Fibroblast of the aortic adventitia (primary cell): ENCODE results near the gene TMEM94. TPM values are rescaled to one million over a fixed set of nuclear protein-coding genes. Genes with fewer than 3 reads are reported as not detected.
"Not testable (repeated sequence)": the region's sequence is repeated elsewhere in the genome, so short reads cannot be mapped to it uniquely, and the experiment has no call there.

Source experiments
- DNase-seq: peaks from one replicate; pipeline ENCODE4 v3.0.0-alpha.2; 2010; ENCODE audit warnings: low read depth
- H3K4me3 ChIP-seq: 2 replicates; pipeline ENCODE4 v1.5.1; 2011; ENCODE audit warnings: low read depth, mild to moderate bottlenecking, control low read depth, low read length, moderate library complexity
- total RNA-seq: library from RNA; depleted of rRNA; stranded (reverse); fragments of >200 nt; gene quantifications from 2 replicates; pipeline ENCODE4 v1.2.3, GENCODE V29; 2012; ENCODE audit warnings: low replicate concordance
- TF ChIP-seq, protein P1 (sequence below): IDR thresholded peaks from 2 replicates; pipeline ENCODE4 v1.5.1; 2011; ENCODE audit warnings: mild to moderate bottlenecking, low read length, control low read depth, inconsistent platforms; ENCODE audit not compliant: insufficient read depth

TMEM94 gene
- total RNA-seq, 1 donor: 29.7 TPM

DNA sequence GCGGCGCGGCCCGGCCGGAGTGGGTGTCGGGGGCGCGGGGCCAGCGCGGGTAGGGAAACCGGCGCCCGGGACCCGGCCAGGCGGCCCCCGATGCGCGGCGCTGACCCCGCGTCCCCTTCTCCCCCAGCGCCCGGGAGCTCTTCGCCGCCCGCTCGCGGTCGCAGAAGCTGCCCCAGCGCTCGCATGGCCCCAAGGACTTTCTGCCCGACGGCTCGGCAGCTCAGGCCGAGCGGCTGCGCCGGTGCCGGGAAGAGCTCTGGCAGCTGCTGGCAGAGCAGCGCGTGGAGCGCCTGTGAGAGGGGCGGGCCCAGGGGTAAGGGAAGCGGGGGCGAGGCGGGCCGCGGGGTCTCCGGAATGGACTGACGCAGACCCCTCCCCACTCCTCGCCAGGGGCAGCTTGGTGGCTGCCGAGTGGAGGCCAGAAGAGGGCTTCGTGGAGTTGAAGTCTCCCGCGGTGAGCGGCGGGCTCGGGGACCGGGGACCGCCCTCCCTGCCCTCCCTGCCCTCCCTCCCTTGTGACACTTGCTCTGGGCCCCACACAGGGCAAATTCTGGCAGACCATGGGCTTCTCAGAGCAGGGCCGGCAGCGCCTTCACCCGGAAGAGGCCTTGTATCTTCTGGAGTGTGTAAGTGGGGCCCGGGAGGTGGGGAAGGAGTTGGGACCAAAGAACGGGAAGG, 60.3 kb downstream of the TMEM94 start:
- TF ChIP-seq, protein P1, sequence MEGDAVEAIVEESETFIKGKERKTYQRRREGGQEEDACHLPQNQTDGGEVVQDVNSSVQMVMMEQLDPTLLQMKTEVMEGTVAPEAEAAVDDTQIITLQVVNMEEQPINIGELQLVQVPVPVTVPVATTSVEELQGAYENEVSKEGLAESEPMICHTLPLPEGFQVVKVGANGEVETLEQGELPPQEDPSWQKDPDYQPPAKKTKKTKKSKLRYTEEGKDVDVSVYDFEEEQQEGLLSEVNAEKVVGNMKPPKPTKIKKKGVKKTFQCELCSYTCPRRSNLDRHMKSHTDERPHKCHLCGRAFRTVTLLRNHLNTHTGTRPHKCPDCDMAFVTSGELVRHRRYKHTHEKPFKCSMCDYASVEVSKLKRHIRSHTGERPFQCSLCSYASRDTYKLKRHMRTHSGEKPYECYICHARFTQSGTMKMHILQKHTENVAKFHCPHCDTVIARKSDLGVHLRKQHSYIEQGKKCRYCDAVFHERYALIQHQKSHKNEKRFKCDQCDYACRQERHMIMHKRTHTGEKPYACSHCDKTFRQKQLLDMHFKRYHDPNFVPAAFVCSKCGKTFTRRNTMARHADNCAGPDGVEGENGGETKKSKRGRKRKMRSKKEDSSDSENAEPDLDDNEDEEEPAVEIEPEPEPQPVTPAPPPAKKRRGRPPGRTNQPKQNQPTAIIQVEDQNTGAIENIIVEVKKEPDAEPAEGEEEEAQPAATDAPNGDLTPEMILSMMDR: no peak
- DNase-seq: peak; percentile 25
- peak overlapping the region; percentile 78 for H3K4me3 ChIP-seq

DNA sequence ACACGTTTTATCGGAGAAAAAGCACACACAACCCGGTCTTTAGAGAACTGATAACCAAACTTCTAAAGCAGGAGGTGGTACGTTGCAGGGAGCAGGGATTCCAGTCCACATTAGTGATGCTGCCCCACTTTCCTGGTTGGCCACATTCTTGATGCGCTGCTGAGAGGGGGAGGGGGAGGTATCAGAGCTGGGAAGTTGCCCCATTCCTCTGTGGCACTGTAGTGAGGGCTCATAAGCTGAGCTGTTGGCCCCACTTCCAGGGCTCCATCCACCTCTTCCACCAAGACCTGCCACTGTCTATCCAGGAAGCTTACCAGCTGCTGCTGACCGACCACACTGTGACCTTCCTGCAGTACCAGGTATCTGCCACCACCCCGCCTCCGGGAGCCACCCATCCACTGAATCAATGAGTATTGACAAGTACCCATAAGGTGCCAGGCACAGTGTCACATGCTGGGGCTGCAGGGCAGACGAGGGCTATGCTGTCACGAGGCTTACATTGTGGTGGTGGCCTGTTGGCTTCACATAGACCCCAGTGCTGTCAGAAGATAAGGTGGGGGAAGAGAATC, 60.9 kb downstream of the TMEM94 start:
- TF ChIP-seq, protein P1: peak; percentile 18

DNA sequence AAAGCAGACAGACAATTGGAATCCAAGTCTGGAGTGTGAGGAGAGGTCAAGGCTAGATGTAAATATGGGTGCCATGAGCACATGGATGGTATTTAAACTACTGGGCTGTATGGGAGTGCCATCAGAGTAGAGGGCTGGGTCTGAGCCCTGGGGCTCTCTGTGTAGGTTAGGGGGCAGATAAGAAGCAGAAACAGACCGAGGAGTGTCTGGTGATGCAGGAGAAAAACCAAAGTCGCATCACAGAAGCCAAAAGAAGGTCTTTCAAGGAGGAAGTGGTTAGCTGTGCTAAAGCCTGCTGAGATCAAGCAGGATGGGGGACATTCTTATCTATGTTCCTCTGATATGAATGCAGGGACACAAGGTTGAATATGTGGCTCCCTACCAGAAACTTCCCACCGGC, 61.8 kb downstream of the TMEM94 start:
- no peak for DNase-seq
- TF ChIP-seq, protein P1: no peak
- H3K4me3 ChIP-seq: no peak overlapping the region

More for the DNA sequence above, 60.9 kb downstream of the TMEM94 start:
- no peak for DNase-seq
- H3K4me3 ChIP-seq: peak overlapping the region; percentile 78

DNA sequence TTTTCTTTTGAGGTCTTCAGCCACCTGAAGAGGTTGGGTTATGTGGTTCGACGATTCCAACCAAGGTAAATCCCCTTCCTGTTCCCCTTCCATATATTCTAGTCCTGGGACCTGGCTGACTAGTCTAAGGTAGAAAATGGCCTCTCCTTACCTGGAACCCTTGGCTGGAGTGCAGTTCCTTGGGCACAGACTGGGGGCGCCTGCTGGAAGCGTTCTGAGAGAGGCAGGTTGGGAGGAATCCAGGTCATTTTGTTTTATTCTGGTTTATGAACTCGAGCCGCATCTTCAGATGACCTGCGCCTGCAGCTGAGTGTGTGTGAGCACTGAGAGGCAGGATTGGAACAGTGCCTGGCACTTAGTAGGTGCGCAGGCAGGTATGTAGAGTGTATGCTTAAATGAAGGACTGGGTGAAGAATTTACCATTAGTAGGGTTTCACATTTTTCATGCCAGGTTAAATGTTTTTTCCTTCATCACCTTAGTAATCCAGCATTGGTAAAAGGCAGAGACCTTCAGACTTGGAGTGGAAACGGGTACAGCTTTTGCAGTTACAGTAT, 62.6 kb downstream of the TMEM94 start:
- H3K4me3 ChIP-seq: no peak overlapping the region
- TF ChIP-seq, protein P1: no peak
- DNase-seq: no peak

DNA sequence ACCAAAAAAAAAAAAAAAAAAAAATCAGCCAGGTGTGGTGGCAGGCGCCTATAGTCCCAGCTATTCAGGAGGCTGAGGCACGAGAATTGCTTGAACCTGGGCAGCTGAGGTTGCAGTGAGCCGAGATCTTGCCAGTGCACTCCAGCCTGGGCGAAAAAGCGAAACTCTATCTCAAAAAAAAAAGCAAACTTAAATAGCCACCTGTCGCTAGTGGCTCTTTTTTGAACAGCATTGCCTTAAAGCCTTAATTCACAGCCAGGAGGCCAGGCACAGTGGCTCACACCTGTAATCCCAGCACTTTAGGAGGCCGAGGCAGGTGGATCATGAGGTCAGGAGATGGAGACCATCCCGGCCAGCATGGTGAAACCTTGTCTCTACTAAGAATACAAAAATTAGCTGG, 64.0 kb downstream of the TMEM94 start:
- not testable (repeated sequence) for DNase-seq, H3K4me3 ChIP-seq

DNA sequence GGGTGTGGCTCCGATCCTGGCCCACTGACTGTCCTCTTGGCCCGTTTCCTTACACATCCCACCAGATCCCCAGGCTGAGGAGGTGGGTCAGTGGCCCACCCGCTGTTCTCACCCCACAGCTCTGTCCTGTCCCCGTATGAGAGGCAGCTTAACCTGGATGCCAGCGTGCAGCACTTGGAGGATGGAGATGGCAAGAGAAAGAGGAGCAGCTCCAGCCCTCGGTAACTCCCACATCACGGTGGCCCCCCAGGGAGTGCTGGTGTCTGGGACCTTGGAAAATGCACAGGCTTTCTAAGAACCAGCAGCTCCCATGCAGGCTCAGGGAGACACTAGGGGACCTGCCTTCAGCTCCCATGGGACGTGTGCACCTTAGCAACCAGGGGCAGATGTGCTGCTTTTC, 64.9 kb downstream of the TMEM94 start:
- TF ChIP-seq, protein P1: no peak
- no peak for DNase-seq
- H3K4me3 ChIP-seq: no peak overlapping the region

DNA sequence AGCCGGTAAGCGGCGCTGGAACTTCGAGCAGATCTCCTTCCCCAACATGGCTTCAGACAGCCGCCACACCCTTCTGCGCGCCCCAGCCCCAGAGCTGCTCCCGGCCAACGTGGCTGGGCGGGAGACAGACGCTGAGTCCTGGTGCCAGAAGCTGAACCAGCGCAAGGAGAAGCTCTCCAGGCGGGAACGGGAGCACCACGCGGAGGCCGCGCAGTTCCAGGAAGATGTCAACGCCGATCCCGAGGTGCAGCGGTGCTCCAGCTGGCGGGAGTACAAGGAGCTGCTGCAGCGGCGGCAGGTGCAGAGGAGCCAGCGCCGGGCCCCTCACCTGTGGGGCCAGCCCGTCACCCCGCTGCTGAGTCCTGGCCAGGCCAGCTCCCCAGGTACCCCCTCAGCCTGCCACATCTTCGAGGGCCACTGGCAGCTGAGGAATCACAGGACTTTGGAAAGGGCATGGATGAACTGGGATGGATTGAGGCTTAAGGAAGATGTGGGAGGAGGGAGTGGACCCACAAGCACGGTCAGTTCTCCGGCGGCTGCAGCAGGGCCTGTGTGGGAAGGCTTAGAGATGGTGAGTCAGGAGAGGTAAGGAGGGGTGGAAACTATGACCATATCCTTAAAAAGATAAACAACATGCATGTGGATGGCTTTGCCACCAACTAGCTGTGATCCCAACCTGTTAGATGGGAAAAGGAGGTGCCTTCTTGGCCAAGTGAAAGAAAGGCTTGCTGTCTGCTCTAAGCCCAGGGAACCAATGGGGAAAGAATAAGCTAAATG, 65.7 kb downstream of the TMEM94 start:
- DNase-seq: peak; percentile 16
- H3K4me3 ChIP-seq: no peak overlapping the region
- TF ChIP-seq, protein P1: no peak
